ENCODE measurements around the gene ZNF557. TPM values are rescaled to one million over a fixed set of nuclear protein-coding genes. Genes with fewer than 3 reads are reported as not detected.

The ZNF557 gene
- total RNA-seq, 1 donor from 2014 or later = 13.7 TPM

Other genes with a start within 250 kb of the ZNF557 start
- not detected in 2 replicates for gene ADGRE1, start 182.1 kb upstream of the ZNF557 start, total RNA-seq (ENCODE audit: low replicate concordance)
- gene MBD3L2B, start 48.3 kb upstream of the ZNF557 start, total RNA-seq (ENCODE audit: low replicate concordance) = not detected in 2 replicates
- not detected in 2 replicates for gene MBD3L5, start 39.1 kb upstream of the ZNF557 start, total RNA-seq (ENCODE audit: low replicate concordance)
- not detected in 2 replicates for gene MBD3L4, start 29.5 kb upstream of the ZNF557 start, total RNA-seq (ENCODE audit: low replicate concordance)
- not detected in 2 replicates for gene MBD3L2, start 20.4 kb upstream of the ZNF557 start, total RNA-seq (ENCODE audit: low replicate concordance)
- not detected in 2 replicates for gene MBD3L3, start 11.0 kb upstream of the ZNF557 start, total RNA-seq (ENCODE audit: low replicate concordance)
- gene INSR, start 224.7 kb downstream of the ZNF557 start, total RNA-seq (ENCODE audit: low replicate concordance) = 33.7 and 55.3 TPM in 2 replicates